Caco-2 (cell line): ENCODE results near the gene BEST3. TPM values are rescaled to one million over a fixed set of nuclear protein-coding genes. Genes with fewer than 3 reads are reported as not detected.

Experiments
- BruUV-seq: library from RNA; stranded (reverse); fragments of 400-500 nt; replicated peaks from 2 replicates; lab custom pipeline; 2021; lab: Mats Ljungman, UMichigan
- CTCF ChIA-PET: fragments of 300-600 bp; sonication (Branson Sonifier 250); formaldehyde crosslinking; loops from one replicate; lab custom pipeline; 2022; ENCODE audit warnings: antibody characterized with exemption; lab: Charles Lee
- POLR2A ChIA-PET: fragments of 300-600 bp; sonication (Branson Sonifier 250); formaldehyde crosslinking; loops from one replicate; lab custom pipeline; 2022; ENCODE audit warnings: antibody characterized with exemption; lab: Charles Lee
- DNase-seq, 2 experiments: peaks; one replicate each; pipeline versions ENCODE4 v3.0.0 to v3.0.0-alpha.2; 2020 to 2022
- H3K27me3 ChIP-seq: replicated peaks from 2 replicates; pipeline ENCODE4 v1.6.0; 2011; ENCODE audit warnings: low read length; ENCODE audit not compliant: control insufficient read depth, insufficient read depth
- H3K36me3 ChIP-seq: 2 replicates; pipeline ENCODE4 v1.5.1; 2011; ENCODE audit warnings: low read length; ENCODE audit not compliant: control insufficient read depth, insufficient read depth
- H3K4me1 ChIP-seq: fragments of 250-450 bp; sonication (Bioruptor Pico); 2 replicates; pipeline ENCODE4 v1.5.1; 2020; ENCODE audit warnings: mild to moderate bottlenecking
- H3K4me3 ChIP-seq: 2 replicates; pipeline ENCODE4 v1.5.1; 2011; ENCODE audit warnings: low read depth, mild to moderate bottlenecking, control low read depth, low read length
- H3K9me3 ChIP-seq: fragments of 250-450 bp; sonication (Bioruptor Pico); 2 replicates; pipeline ENCODE4 v1.5.1; 2020; ENCODE audit warnings: mild to moderate bottlenecking, moderate library complexity
- H3K27ac Mint-ChIP-seq: one replicate; pipeline ENCODE4 v1.8.0; 2022; ENCODE audit warnings: mixed read lengths; ENCODE audit not compliant: unreplicated experiment
- H3K27me3 Mint-ChIP-seq: one replicate; pipeline ENCODE4 v1.8.0; 2022; ENCODE audit warnings: mixed read lengths; ENCODE audit not compliant: insufficient read depth, unreplicated experiment
- H3K36me3 Mint-ChIP-seq: one replicate; pipeline ENCODE4 v1.8.0; 2022; ENCODE audit warnings: mild to moderate bottlenecking, mixed read lengths; ENCODE audit not compliant: insufficient read depth, unreplicated experiment
- H3K4me1 Mint-ChIP-seq: one replicate; pipeline ENCODE4 v1.8.0; 2022; ENCODE audit warnings: low read depth, mixed read lengths; ENCODE audit not compliant: unreplicated experiment
- H3K4me3 Mint-ChIP-seq: one replicate; pipeline ENCODE4 v1.8.0; 2022; ENCODE audit warnings: mild to moderate bottlenecking, moderate library complexity, mixed read lengths; ENCODE audit not compliant: unreplicated experiment
- H3K9me3 Mint-ChIP-seq: one replicate; pipeline ENCODE4 v1.8.0; 2022; ENCODE audit warnings: mixed read lengths; ENCODE audit not compliant: unreplicated experiment
- intact Hi-C: fragments of 100-400 bp; cut with micrococcal nuclease; formaldehyde crosslinking; loops from one replicate; pipeline ENCODE4 v1.10.0; 2022; ENCODE audit not compliant: unreplicated experiment
- total RNA-seq: library from RNA; stranded (reverse); gene quantifications from 2 replicates; pipeline ENCODE4 v1.2.3, GENCODE V29; 2022
- TF ChIP-seq, protein P1 (sequence below), 2 experiments: fragments of 200-600 bp in 1 of 2; IDR thresholded peaks; 1 replicate in 1 of 2; 2 replicates in 1 of 2; pipeline versions ENCODE4 v1.5.1 to v1.8.0; 2011 to 2022; ENCODE audit warnings: antibody characterized with exemption in 1 of 2, control low read depth in 1 of 2, inconsistent platforms in 1 of 2, low read depth in 1 of 2, low read length in 1 of 2, mild to moderate bottlenecking in 1 of 2, moderate library complexity in 1 of 2; ENCODE audit not compliant: insufficient read depth in 1 of 2, severe bottlenecking in 1 of 2, unreplicated experiment in 1 of 2

The BEST3 gene
- total RNA-seq, 1 experiment from 2014 or later: 1.3 TPM

DNA sequence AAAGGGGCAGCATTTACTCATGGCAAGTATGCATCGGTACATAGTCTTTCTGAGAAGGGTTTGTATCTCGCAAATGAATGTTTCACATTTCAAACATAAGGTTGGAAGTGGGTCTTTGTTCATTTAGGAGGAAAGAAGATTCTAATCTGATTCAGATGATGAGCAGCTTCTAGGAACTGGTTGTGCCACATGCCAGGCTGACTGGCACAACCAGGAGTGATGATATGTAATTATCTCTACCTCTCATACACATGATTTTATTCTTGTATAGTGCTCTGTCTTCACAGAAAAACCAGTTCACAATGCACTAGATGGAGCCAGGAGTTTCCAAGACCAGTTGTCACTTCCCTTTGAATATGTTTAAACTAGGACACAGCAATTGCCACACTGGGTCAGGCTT, 13.7 kb upstream of the BEST3 start:
- Mint-ChIP-seq H3K27me3 (peaks cover 5% of the 10 kb centered on the region), H3K36me3 (no peaks in the 10 kb centered on the region), H3K27ac (no peak overlapping the region), H3K4me1 (no peaks in the 10 kb centered on the region), H3K9me3 (no peaks in the 10 kb centered on the region), H3K4me3 (no peak overlapping the region)
- H3K27me3 ChIP-seq: no peaks in the 10 kb centered on the region
- POLR2A ChIA-PET: no interaction called here
- DNase-seq: no peak
- no peak overlapping the region for H3K4me3 ChIP-seq
- no peaks in the 10 kb centered on the region for H3K9me3 ChIP-seq
- intact Hi-C loops: no loop called here
- TF ChIP-seq, protein P1, sequence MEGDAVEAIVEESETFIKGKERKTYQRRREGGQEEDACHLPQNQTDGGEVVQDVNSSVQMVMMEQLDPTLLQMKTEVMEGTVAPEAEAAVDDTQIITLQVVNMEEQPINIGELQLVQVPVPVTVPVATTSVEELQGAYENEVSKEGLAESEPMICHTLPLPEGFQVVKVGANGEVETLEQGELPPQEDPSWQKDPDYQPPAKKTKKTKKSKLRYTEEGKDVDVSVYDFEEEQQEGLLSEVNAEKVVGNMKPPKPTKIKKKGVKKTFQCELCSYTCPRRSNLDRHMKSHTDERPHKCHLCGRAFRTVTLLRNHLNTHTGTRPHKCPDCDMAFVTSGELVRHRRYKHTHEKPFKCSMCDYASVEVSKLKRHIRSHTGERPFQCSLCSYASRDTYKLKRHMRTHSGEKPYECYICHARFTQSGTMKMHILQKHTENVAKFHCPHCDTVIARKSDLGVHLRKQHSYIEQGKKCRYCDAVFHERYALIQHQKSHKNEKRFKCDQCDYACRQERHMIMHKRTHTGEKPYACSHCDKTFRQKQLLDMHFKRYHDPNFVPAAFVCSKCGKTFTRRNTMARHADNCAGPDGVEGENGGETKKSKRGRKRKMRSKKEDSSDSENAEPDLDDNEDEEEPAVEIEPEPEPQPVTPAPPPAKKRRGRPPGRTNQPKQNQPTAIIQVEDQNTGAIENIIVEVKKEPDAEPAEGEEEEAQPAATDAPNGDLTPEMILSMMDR (IDR thresholded peaks at IDR 0.05; ENCODE audit: insufficient read depth in 1 of 2, low read depth in 1 of 2, low read length in 1 of 2, severe bottlenecking in 1 of 2, unreplicated experiment in 1 of 2): no peak
- H3K4me1 ChIP-seq: no peaks in the 10 kb centered on the region
- CTCF ChIA-PET: no interaction called here
- BruUV-seq: no TSS peak
- H3K36me3 ChIP-seq: no peaks in the 10 kb centered on the region

DNA sequence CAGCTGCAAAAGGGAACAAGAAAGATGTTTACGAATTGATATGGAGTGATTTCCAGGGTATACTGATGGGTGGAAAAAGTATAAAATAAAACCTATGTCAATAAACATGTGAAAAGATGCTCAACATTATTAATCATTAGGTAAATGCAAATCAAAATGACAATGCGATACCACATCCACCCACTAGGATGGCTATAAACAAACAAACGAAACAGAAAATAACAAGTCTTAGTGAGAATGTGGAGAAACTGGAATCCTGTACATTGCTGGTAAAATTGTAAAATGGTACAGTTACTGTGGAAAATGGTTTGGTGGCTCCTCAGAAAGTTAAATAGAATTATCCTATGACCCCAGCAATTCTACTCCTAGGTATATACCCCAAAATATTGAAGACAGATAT, 9.5 kb upstream of the BEST3 start:
- no peak for DNase-seq
- peaks cover 3% of the 10 kb centered on the region for H3K27me3 Mint-ChIP-seq
- no peak overlapping the region for H3K4me3 Mint-ChIP-seq
- Histone ChIP-seq H3K4me3 (no peak overlapping the region), H3K36me3 (no peaks in the 10 kb centered on the region), H3K9me3 (no peaks in the 10 kb centered on the region), H3K27me3 (no peaks in the 10 kb centered on the region), H3K4me1 (no peaks in the 10 kb centered on the region)
- H3K9me3 Mint-ChIP-seq: no peaks in the 10 kb centered on the region
- ChIA-PET POLR2A (no interaction called here), CTCF (no interaction called here)
- no peaks in the 10 kb centered on the region for H3K4me1 Mint-ChIP-seq
- no peaks in the 10 kb centered on the region for H3K36me3 Mint-ChIP-seq
- intact Hi-C loops: no loop called here
- no peak overlapping the region for H3K27ac Mint-ChIP-seq
- TF ChIP-seq, protein P1 (IDR thresholded peaks at IDR 0.05; ENCODE audit: insufficient read depth in 1 of 2, low read depth in 1 of 2, low read length in 1 of 2, severe bottlenecking in 1 of 2, unreplicated experiment in 1 of 2): no peak
- BruUV-seq: no TSS peak

DNA sequence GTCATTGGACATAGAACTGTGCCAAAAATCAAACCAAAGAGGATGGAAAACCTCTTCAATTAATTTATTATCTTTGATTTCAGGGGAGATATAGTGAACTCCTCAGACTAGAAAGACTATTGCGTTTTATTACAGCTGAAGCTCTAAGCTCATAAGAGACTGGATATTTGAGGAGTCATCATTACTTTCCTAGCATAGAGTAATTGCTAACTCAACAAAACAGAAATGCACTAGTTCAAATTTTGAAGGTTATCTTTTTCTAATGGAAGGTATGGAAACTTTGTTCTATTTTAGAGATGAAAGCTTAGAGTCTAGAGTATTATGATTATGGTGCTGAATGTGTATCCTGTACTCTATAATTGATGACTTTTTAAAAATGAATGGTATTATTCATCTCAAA, 5.3 kb upstream of the BEST3 start:
- H3K9me3 ChIP-seq: no peaks in the 10 kb centered on the region
- Mint-ChIP-seq H3K27me3 (no peaks in the 10 kb centered on the region), H3K4me3 (no peak overlapping the region), H3K27ac (no peak overlapping the region), H3K9me3 (no peaks in the 10 kb centered on the region), H3K36me3 (no peaks in the 10 kb centered on the region), H3K4me1 (no peaks in the 10 kb centered on the region)
- CTCF ChIA-PET: no interaction called here
- H3K4me3 ChIP-seq: no peak overlapping the region
- intact Hi-C loops: no loop called here
- POLR2A ChIA-PET: interaction anchor here (0.7 kb wide), 1 partner anchor 125 kb away, joined by 8 read pairs; no protein-coding TSS in a partner anchor
- H3K27me3 ChIP-seq: no peaks in the 10 kb centered on the region
- DNase-seq: no peak
- no peaks in the 10 kb centered on the region for H3K4me1 ChIP-seq
- TF ChIP-seq, protein P1 (IDR thresholded peaks at IDR 0.05; ENCODE audit: insufficient read depth in 1 of 2, low read depth in 1 of 2, low read length in 1 of 2, severe bottlenecking in 1 of 2, unreplicated experiment in 1 of 2): no peak
- no peaks in the 10 kb centered on the region for H3K36me3 ChIP-seq
- BruUV-seq: no TSS peak
